Prostate gland (tissue), 2 donors: ENCODE results near the gene NAA50.

Experiments used
- CTCF ChIP-seq, 4 experiments: fragments of 200-600 bp in 2 of 4; fragments of 450-650 bp in 2 of 4; sonication (generic) in 2 of 4; IDR thresholded peaks; 1 replicate in 3 of 4; 2 replicates in 1 of 4; pipeline ENCODE4 v1.5.1; 2016 to 2019; ENCODE audit warnings: antibody characterized with exemption in 4 of 4, mild to moderate bottlenecking in 2 of 4, moderate library complexity in 2 of 4
- POLR2A ChIP-seq: fragments of 450-650 bp; IDR thresholded peaks from one replicate; pipeline ENCODE4 v1.6.1; 2016; ENCODE audit warnings: antibody characterized with exemption, mild to moderate bottlenecking
- POLR2AphosphoS5 ChIP-seq: sonication (generic); formaldehyde crosslinking; IDR thresholded peaks from one replicate; pipeline ENCODE4 v1.6.1; 2017; ENCODE audit warnings: antibody characterized with exemption

- TF ChIP-seq CTCF (IDR thresholded peaks at IDR 0.05) (no peak), POLR2AphosphoS5 (no peak), POLR2A (no peak)
Measured at GRCh38 chr3:113783463-113783862, 37.4 kb upstream of the NAA50 start.
